Breast epithelium (tissue), 3 donors: Measurements from ENCODE around the gene TYW1.
"Not testable (repeated sequence)": the region's sequence is repeated elsewhere in the genome, so short reads cannot be mapped to it uniquely, and the experiment has no call there.

Experiments
- POLR2AphosphoS5 ChIP-seq, 3 donors: sonication (generic); formaldehyde crosslinking; IDR thresholded peaks; one replicate each; pipeline ENCODE4 v1.6.1; 2017; ENCODE audit warnings: antibody characterized with exemption in 3 of 3
- TF ChIP-seq, protein P1 (sequence below), 3 donors: fragments of 450-650 bp; IDR thresholded peaks; one replicate each; pipeline ENCODE4 v1.5.1; 2016 to 2017; ENCODE audit warnings: antibody characterized with exemption in 3 of 3, mild to moderate bottlenecking in 3 of 3, moderate library complexity in 3 of 3

DNA sequence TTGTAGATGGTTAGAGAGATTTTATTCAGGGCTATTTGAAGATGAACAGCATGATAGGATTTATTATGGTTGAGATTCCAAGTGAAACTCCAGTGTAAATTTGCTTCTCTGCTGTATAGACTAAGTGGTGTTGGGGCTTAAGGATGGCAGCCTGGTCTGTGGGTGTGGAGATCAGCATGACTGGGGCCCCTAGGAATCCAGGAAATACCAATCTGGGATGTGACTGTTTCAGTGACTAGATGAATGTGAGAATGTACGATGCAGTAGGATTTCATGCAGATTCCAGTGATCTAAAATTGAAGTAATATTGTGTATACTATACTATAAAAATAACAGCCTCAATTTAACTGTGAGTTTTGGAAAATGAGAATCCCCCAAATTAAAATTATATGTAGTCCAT is 28.8 kb downstream of the TYW1 start:
- TF ChIP-seq, protein P1, sequence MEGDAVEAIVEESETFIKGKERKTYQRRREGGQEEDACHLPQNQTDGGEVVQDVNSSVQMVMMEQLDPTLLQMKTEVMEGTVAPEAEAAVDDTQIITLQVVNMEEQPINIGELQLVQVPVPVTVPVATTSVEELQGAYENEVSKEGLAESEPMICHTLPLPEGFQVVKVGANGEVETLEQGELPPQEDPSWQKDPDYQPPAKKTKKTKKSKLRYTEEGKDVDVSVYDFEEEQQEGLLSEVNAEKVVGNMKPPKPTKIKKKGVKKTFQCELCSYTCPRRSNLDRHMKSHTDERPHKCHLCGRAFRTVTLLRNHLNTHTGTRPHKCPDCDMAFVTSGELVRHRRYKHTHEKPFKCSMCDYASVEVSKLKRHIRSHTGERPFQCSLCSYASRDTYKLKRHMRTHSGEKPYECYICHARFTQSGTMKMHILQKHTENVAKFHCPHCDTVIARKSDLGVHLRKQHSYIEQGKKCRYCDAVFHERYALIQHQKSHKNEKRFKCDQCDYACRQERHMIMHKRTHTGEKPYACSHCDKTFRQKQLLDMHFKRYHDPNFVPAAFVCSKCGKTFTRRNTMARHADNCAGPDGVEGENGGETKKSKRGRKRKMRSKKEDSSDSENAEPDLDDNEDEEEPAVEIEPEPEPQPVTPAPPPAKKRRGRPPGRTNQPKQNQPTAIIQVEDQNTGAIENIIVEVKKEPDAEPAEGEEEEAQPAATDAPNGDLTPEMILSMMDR (IDR thresholded peaks at IDR 0.05): not testable (repeated sequence)
- TF ChIP-seq POLR2AphosphoS5 (IDR thresholded peaks at IDR 0.05): not testable (repeated sequence)
